Ovary (tissue), 3 donors: ENCODE results near the gene SPEF2.

Experiments used
- EP300 ChIP-seq: sonication (generic); formaldehyde crosslinking; IDR thresholded peaks from one replicate; pipeline ENCODE4 v1.6.1; 2017; ENCODE audit warnings: antibody characterized with exemption
- POLR2A ChIP-seq: fragments of 450-650 bp; IDR thresholded peaks from one replicate; pipeline ENCODE4 v1.6.1; 2017; ENCODE audit warnings: antibody characterized with exemption, mild to moderate bottlenecking, moderate library complexity
- TF ChIP-seq, protein P1 (sequence below), 3 donors: fragments of 450-650 bp in 2 of 3; fragments of 200-600 bp in 1 of 3; IDR thresholded peaks; one replicate each; pipeline versions ENCODE4 v1.5.1 to v1.8.0; 2016 to 2022; ENCODE audit warnings: antibody characterized with exemption in 3 of 3, mild to moderate bottlenecking in 1 of 3
- donor health status: DM: no; HTN: no; CAD: no.

DNA sequence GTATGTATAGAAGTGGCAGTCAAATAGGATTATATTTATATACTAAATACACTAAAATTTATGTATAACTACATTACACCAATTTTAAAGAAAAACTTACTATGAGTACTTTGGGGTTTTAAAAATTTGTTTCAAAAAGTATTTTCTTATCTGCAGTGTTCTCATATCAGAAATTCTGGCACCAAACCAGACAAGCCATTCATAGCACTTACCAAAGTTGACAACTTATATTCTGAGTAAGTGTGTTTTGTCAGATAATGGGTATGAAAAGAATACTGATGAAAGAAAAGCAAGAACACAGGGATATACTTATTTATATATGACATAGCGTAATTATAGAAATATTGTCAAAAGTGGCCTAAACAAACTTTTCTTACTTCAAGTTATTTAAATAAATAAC lies 67.5 kb downstream of the SPEF2 start:
- TF ChIP-seq, protein P1, sequence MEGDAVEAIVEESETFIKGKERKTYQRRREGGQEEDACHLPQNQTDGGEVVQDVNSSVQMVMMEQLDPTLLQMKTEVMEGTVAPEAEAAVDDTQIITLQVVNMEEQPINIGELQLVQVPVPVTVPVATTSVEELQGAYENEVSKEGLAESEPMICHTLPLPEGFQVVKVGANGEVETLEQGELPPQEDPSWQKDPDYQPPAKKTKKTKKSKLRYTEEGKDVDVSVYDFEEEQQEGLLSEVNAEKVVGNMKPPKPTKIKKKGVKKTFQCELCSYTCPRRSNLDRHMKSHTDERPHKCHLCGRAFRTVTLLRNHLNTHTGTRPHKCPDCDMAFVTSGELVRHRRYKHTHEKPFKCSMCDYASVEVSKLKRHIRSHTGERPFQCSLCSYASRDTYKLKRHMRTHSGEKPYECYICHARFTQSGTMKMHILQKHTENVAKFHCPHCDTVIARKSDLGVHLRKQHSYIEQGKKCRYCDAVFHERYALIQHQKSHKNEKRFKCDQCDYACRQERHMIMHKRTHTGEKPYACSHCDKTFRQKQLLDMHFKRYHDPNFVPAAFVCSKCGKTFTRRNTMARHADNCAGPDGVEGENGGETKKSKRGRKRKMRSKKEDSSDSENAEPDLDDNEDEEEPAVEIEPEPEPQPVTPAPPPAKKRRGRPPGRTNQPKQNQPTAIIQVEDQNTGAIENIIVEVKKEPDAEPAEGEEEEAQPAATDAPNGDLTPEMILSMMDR (IDR thresholded peaks at IDR 0.05), result no peak
- no peak for TF ChIP-seq POLR2A
- TF ChIP-seq EP300, result no peak
